EL (cell line): ENCODE measurements around the gene TEX44.
"Not testable (repeated sequence)": the region's sequence is repeated elsewhere in the genome, so short reads cannot be mapped to it uniquely, and the experiment has no call there.

Source experiments
- DNase-seq: peaks from one replicate; pipeline ENCODE4 v3.0.0-alpha.2; 2016

The TEX44 gene

GRCh38 chr2:231571661-231572191 lies 20.9 kb upstream of the TEX44 start:
- no peak for DNase-seq

GRCh38 chr2:231573096-231573495 lies 19.6 kb upstream of the TEX44 start:
- no peak for DNase-seq

- no peak for DNase-seq
Measured at GRCh38 chr2:231573698-231574421, 18.8 kb upstream of the TEX44 start.

- no peak for DNase-seq
Measured at GRCh38 chr2:231575612-231576256, 16.9 kb upstream of the TEX44 start.

GRCh38 chr2:231576465-231576864 lies 16.2 kb upstream of the TEX44 start:
- DNase-seq: no peak

- not testable (repeated sequence) for DNase-seq
Measured at GRCh38 chr2:231578655-231579054, 14.0 kb upstream of the TEX44 start.

- no peak for DNase-seq
Measured at GRCh38 chr2:231579560-231579959, 13.1 kb upstream of the TEX44 start.

GRCh38 chr2:231581328-231581727 lies 11.3 kb upstream of the TEX44 start:
- DNase-seq: no peak

- DNase-seq: no peak
Measured at GRCh38 chr2:231583982-231584381, 8.7 kb upstream of the TEX44 start.

GRCh38 chr2:231587744-231588143 lies 4.9 kb upstream of the TEX44 start:
- DNase-seq: not testable (repeated sequence)

GRCh38 chr2:231589656-231590055 lies 3.0 kb upstream of the TEX44 start:
- no peak for DNase-seq

- DNase-seq: no peak
Measured at GRCh38 chr2:231590614-231591013, 2.0 kb upstream of the TEX44 start.

- DNase-seq: no peak
Measured at GRCh38 chr2:231593666-231594065, 1.0 kb downstream of the TEX44 start.

GRCh38 chr2:231597014-231597611 lies 4.4 kb downstream of the TEX44 start:
- DNase-seq: peak; percentile 25

GRCh38 chr2:231597627-231598026 lies 5.0 kb downstream of the TEX44 start:
- DNase-seq: no peak

- DNase-seq: no peak
Measured at GRCh38 chr2:231600619-231601355, 8.1 kb downstream of the TEX44 start.

GRCh38 chr2:231601356-231602229 lies 8.9 kb downstream of the TEX44 start:
- DNase-seq: peak; percentile 73

- DNase-seq: no peak
Measured at GRCh38 chr2:231602859-231603467, 10.3 kb downstream of the TEX44 start.

- DNase-seq: no peak
Measured at GRCh38 chr2:231604101-231604684, 11.5 kb downstream of the TEX44 start.

GRCh38 chr2:231604685-231605606 lies 12.3 kb downstream of the TEX44 start:
- peak; percentile 93 for DNase-seq
